Superior temporal gyrus (tissue), 1 donor: ENCODE results near the gene FBN3.

ENCODE experiments used
- DNase-seq: peaks from one replicate; pipeline ENCODE4 v3.0.0-alpha.2; 2016; ENCODE audit errors: extremely low spot score

FBN3 gene

GRCh38 chr19:8020681-8021080 lies 128.7 kb downstream of the FBN3 start:
- DNase-seq = no peak

- DNase-seq = no peak
Observed at GRCh38 chr19:8017808-8018207, 131.6 kb downstream of the FBN3 start.
